IPS-NIHi7 (cell line): ENCODE measurements around the gene LCLAT1.

Experiments used
- DNase-seq: peaks from one replicate; pipeline ENCODE4 v3.0.0; 2012; ENCODE audit warnings: mixed read lengths; ENCODE audit errors: extremely low spot score

LCLAT1 gene

GRCh38 chr2:30673127-30673526 is 226.1 kb downstream of the LCLAT1 start:
- no peak for DNase-seq

GRCh38 chr2:30675758-30676157 is 228.7 kb downstream of the LCLAT1 start:
- DNase-seq: no peak

GRCh38 chr2:30677231-30677630 is 230.2 kb downstream of the LCLAT1 start:
- DNase-seq: no peak

DNA sequence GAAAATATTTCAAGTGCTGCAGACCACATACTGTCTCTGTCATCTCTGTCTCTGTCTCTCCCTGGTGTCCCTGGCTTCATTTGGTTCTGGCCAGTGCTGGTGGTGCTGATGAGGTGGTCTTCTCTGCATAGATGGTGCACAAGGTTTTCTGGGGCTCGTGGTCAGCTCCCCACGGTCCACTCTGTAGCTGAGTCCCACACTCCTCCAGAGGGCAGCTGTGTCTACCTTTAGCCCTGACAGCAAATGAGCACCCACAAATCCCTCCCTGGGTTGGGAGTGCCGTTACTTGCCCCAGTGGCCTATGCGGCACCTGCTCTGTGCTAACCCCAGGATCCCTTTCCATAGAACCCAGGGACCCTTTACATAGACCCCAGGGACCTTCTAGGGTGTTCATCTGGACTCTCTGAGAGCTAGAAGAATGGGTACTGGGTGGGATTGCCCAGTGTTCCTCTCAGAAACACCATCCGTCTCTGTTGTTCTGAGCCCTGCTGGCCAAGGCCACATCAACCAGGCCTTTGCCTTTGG is 230.9 kb downstream of the LCLAT1 start:
- DNase-seq: no peak

DNA sequence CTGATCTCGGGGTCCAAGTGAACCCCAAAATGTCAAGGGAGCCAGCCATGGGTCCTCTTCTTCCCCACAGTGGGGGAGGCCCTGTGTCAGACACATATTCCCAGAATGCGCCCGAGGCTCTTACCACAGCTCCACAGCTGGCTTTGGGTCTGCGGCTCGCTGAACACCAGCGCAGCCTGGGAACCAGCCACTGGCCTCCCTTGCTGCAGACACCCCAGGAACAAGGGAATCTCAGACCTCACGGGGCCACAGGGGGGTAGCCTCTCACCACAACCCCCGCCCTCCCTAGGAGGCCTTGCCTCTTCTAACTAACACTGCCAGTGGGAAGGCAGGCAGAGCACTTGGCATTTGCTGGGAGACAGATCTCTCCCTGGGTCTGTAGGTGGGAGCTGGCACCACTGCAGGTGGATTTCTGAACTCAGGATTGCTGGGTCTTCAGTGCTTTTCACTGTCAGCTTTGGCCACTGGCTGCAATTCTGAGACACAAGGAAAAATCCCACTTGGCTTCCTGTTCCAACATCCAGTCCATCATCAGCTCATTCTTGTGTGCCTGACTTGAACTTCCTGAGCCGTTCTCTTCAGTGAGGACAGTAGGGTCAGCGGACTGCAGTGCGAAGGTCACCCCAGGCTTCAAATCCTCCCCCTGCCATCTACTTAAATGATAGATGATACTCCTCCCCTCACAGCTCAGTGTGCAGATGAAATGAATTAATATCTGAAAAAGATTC is 231.5 kb downstream of the LCLAT1 start:
- DNase-seq: no peak

GRCh38 chr2:30679426-30680088 is 232.5 kb downstream of the LCLAT1 start:
- no peak for DNase-seq

- DNase-seq: no peak
Observed at GRCh38 chr2:30680121-30680520, 233.1 kb downstream of the LCLAT1 start.

GRCh38 chr2:30681022-30681421 is 234.0 kb downstream of the LCLAT1 start:
- DNase-seq: no peak

GRCh38 chr2:30683236-30683956 is 236.3 kb downstream of the LCLAT1 start:
- DNase-seq: no peak

GRCh38 chr2:30684026-30684425 is 237.0 kb downstream of the LCLAT1 start:
- no peak for DNase-seq

- no peak for DNase-seq
Observed at GRCh38 chr2:30684516-30684915, 237.5 kb downstream of the LCLAT1 start.

GRCh38 chr2:30684996-30685395 is 237.9 kb downstream of the LCLAT1 start:
- no peak for DNase-seq

GRCh38 chr2:30686000-30686399 is 239.0 kb downstream of the LCLAT1 start:
- DNase-seq: peak; percentile 71

- DNase-seq: no peak
Observed at GRCh38 chr2:30686669-30687068, 239.6 kb downstream of the LCLAT1 start.

- no peak for DNase-seq
Observed at GRCh38 chr2:30688956-30689401, 241.9 kb downstream of the LCLAT1 start.

GRCh38 chr2:30689496-30690125 is 242.6 kb downstream of the LCLAT1 start:
- no peak for DNase-seq

DNA sequence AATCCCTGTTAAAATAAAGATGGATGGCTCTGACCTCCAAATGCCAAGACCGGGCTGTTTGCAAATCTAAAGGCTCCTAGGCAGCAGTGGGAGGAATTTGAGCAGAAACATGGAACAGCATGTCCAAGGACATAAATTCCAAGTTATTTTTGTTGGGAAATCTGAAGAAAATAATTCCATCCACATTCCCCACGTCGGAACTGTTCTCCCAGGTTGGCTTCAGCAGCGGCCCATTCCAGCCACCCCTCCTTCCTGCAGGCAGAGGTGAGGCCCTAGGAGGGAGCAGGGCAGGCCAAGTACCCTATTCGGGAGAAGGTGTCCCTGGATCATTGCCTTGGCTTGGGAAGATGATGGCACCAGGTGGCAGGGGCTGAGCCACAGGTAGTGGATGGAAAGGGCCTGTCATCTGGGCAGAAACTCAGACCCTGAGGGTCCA is 243.1 kb downstream of the LCLAT1 start:
- DNase-seq: no peak

DNA sequence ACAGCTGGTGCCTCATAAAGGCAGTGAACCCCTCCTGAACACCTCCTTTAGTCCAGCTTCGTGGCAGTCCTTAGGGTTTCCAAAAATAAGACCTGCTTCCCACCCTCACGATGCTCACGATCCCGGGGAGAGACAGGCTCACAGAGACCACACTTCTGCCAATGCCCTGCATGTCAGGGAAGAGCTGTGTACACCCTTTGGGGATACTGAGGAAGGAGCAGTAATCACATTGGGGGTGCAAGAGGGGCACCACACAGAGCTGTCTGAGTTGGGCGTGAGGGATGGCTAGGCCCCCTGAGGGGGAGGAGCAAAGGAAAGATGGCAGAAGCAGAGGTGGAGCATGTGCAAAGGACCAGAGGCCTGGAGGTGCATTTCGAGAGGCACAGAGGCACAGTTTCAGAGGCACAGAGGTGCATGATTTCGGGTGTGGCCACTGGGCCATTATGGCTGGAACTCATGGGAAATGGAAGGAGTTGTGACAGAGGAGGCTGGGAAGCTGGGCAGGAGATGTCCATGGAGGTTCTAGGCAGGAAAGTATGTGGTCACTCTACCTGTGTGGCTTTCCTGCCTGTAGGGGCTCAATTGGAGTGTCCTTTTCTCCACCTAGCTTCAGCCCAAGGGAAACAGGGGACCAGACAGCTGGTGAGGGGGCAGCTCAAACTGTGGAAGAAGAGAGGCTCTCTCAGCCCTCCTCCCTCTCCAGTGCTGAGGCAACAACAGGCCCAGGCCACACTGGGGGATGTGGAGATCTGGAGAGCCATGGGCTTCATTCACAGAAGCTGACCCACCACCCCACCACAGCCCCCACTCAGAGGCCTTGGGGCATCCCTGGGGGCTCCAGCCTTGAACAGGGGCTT is 244.3 kb downstream of the LCLAT1 start:
- DNase-seq: no peak

DNA sequence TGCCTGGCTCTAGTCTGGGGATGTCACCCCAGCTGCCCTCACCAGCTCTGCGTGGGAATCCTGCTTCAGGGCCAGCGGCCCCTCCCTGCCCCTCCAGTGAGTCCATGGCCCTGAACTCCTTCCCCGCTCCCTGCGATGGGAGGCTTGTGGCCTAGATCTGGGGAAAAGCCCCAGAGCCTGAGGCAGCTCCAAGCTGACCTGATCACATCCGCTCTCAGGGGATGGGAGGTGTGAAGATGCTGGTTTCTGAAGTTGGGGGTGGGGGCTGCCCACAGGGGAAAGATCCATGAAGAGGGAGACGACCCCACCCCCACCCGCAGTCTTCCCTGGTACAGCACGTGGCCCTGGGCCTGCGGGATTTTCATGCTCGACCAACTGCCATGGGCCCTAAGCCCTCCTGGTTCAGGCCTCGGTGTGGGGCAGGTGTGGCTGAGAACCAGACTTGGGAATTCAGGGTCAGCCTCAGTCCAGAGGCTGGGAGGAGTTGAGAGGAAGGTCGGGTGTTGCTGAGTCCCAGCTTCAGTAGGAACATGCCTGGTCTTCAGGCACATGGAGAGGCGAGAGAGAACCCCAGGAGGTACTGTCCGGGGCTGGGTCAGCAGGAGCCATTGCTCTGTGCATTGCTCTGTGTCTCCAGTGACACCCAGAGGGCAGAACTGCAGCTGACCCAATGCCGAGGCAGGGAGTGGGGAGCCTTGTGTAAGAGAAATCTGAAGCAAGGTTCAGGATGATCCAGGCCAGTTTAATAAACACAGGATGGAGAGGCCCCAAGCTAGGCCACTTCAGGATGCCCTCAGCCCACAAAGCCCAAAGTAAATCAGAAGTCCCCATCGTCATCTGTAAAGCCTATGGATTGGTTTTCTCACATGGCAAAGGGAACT is 245.1 kb downstream of the LCLAT1 start:
- DNase-seq: no peak

DNA sequence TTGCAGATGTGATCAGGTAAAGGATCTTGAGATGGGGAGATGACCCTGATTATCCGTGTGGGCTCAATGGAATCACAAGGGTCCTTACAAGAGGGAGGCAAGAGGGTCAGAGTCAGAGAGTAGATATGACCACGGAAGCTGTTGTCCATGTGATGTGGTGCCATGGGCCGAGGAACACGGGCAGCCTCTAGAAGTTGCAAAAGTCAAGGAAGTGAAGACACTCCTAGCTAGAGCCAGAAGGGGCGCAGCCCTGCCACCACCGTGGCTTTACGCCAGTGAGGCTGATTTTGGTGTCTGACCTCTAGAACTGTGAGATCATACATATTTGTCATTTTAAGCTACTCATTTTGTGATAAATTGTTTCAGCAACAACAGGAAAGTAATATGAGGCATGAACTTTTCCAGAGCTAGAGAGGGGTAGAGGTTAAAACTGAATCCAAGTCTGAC is 245.8 kb downstream of the LCLAT1 start:
- DNase-seq: no peak
